Astrocyte (in vitro differentiated cells and primary cell): Measurements from ENCODE around the gene ZNF223. TPM values are rescaled to one million over a fixed set of nuclear protein-coding genes. Genes with fewer than 3 reads are reported as not detected.
A peak's percentile ranks its signal among the peaks of the same experiment; 100 is the strongest.

ENCODE experiments used
- DNase-seq: peaks from one replicate; pipeline ENCODE4 v3.0.0-alpha.2; 2010; ENCODE audit warnings: low read depth
- FAIRE-seq: peaks from 2 replicates; lab custom pipeline; 2011; peaks lifted over from hg19 to GRCh38; lab: Jason Lieb, UNC
- H2AFZ ChIP-seq: 2 replicates; pipeline ENCODE4 v1.6.0; 2012; ENCODE audit warnings: low read depth, low read length, inconsistent platforms
- H3K27ac ChIP-seq: 2 replicates; pipeline ENCODE4 v1.5.1; 2011; ENCODE audit warnings: low read depth, low read length, inconsistent platforms
- H3K27me3 ChIP-seq: 2 replicates; pipeline ENCODE4 v1.6.0; 2011; ENCODE audit warnings: low read length, inconsistent platforms; ENCODE audit not compliant: insufficient read depth
- H3K36me3 ChIP-seq: 2 replicates; pipeline ENCODE4 v1.5.1; 2011; ENCODE audit warnings: low read length, inconsistent platforms; ENCODE audit not compliant: insufficient read depth
- H3K4me1 ChIP-seq: 2 replicates; pipeline ENCODE4 v1.5.1; 2011; ENCODE audit warnings: low read length, inconsistent platforms; ENCODE audit not compliant: insufficient read depth
- H3K4me2 ChIP-seq: 2 replicates; pipeline ENCODE4 v1.6.0; 2012; ENCODE audit warnings: low read length, inconsistent platforms
- H3K4me3 ChIP-seq: 2 replicates; pipeline ENCODE4 v1.5.1; 2011; ENCODE audit warnings: low read depth, mild to moderate bottlenecking, low read length, inconsistent platforms; ENCODE audit not compliant: insufficient read depth
- H3K79me2 ChIP-seq: 2 replicates; pipeline ENCODE4 v1.6.0; 2012; ENCODE audit warnings: mild to moderate bottlenecking, low read length, inconsistent platforms; ENCODE audit not compliant: insufficient read depth
- H3K9ac ChIP-seq: 2 replicates; pipeline ENCODE4 v1.6.0; 2012; ENCODE audit warnings: mild to moderate bottlenecking, low read length, inconsistent platforms
- H3K9me3 ChIP-seq: 2 replicates; pipeline ENCODE4 v1.5.1; 2012; ENCODE audit warnings: low read depth, mild to moderate bottlenecking, low read length, inconsistent platforms; ENCODE audit not compliant: insufficient read depth
- H4K20me1 ChIP-seq: 2 replicates; pipeline ENCODE4 v1.6.0; 2012; ENCODE audit warnings: low read length, inconsistent platforms; ENCODE audit not compliant: insufficient read depth
- H3K27ac Mint-ChIP-seq: one replicate; pipeline ENCODE4 v1.8.0; 2021; ENCODE audit warnings: mild to moderate bottlenecking, mixed read lengths; ENCODE audit not compliant: unreplicated experiment
- H3K27me3 Mint-ChIP-seq: one replicate; pipeline ENCODE4 v1.8.0; 2021; ENCODE audit warnings: low read depth, mixed read lengths; ENCODE audit not compliant: unreplicated experiment
- H3K36me3 Mint-ChIP-seq: one replicate; pipeline ENCODE4 v1.8.0; 2021; ENCODE audit warnings: low read depth, mixed read lengths; ENCODE audit not compliant: unreplicated experiment
- H3K4me1 Mint-ChIP-seq: one replicate; pipeline ENCODE4 v1.8.0; 2021; ENCODE audit warnings: low read depth, mixed read lengths; ENCODE audit not compliant: unreplicated experiment
- H3K4me3 Mint-ChIP-seq: one replicate; pipeline ENCODE4 v1.8.0; 2021; ENCODE audit warnings: mild to moderate bottlenecking, moderate library complexity, mixed read lengths; ENCODE audit not compliant: unreplicated experiment
- H3K9me3 Mint-ChIP-seq: one replicate; pipeline ENCODE4 v1.8.0; 2021; ENCODE audit warnings: mild to moderate bottlenecking, mixed read lengths; ENCODE audit not compliant: unreplicated experiment
- EZH2 ChIP-seq: IDR thresholded peaks from 2 replicates; pipeline ENCODE4 v1.6.1; 2012; ENCODE audit warnings: mild to moderate bottlenecking, low read length, inconsistent platforms; ENCODE audit not compliant: insufficient read depth
- total RNA-seq: library from RNA; stranded (reverse); gene quantifications from 2 replicates; pipeline ENCODE4 v1.2.1, GENCODE V29; 2021
- TF ChIP-seq, protein P1 (sequence below): IDR thresholded peaks from 2 replicates; pipeline ENCODE4 v1.5.1; 2011; ENCODE audit warnings: low read depth, mild to moderate bottlenecking, inconsistent platforms, low read length, moderate library complexity; ENCODE audit not compliant: insufficient read depth

Gene ZNF223
- total RNA-seq, 1 donor from 2014 or later, result 4.1 TPM

DNA sequence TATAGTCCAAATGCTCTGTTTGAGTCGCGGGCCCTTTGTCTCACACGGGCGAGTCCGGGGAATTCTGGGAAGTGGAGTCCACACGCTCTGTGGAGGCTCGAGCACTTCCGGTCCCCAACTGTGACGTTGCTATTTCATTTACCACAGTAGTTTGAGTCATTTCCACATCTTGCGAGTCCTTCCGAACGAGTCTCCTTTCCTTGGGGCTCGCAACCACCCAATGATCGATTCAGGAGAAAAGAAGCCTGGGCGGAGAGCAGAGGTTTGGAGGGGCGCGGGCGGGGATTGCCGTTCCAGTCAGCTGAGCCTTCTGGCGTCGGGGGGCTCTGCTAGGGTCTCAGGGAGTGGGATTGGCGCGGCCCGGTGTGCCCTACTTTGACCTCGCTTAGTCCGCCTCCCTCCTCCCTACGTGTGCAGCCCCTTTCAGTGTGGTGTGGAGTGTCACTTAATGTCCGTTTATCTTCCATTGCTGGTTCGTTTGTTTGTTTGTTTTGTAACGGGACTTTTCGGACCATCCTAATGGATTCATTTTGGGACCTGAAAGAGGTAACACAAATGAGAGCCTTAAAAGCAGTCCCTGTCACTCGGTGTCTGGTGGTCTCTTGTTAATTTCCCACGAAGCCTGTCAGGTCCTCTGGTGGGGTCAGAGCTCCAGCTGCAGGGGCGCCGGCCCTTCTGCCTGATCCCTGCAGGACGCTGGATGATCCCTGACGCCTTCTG lies 26.5 kb upstream of the ZNF223 start, which contains the start of gene ZNF222:
Gene ZNF222, plus strand, starts transcription at position 163 of the 720 bp plus-strand sequence. Its CDS starts 58 bp downstream, at position 221.
- H3K4me3 Mint-ChIP-seq, result peak within 1 kb of the TSS; percentile 99
- Histone ChIP-seq H3K79me2 (peaks cover 9% of the 10 kb centered on the region), H3K27ac (peak within 1 kb of the TSS; percentile 54), H3K4me3 (peak within 1 kb of the TSS; percentile 86), H3K36me3 (peaks cover 31% of the 10 kb centered on the region), H2AFZ (peak within 1 kb of the TSS; percentile 92), H3K9ac (peak within 1 kb of the TSS; percentile 84), H3K4me2 (peak within 1 kb of the TSS; percentile 86), H4K20me1 (no peaks in the 10 kb centered on the region), H3K27me3 (peaks cover 2% of the 10 kb centered on the region), H3K4me1 (peaks cover 4% of the 10 kb centered on the region), H3K9me3 (peaks cover 3% of the 10 kb centered on the region)
- H3K36me3 Mint-ChIP-seq, result peaks cover 28% of the 10 kb centered on the region
- peak within 1 kb of the TSS; percentile 94 for H3K27ac Mint-ChIP-seq
- peaks cover 10% of the 10 kb centered on the region for H3K9me3 Mint-ChIP-seq
- peaks cover 13% of the 10 kb centered on the region for H3K27me3 Mint-ChIP-seq
- FAIRE-seq, result no peak
- no peak for TF ChIP-seq EZH2
- TF ChIP-seq, protein P1, sequence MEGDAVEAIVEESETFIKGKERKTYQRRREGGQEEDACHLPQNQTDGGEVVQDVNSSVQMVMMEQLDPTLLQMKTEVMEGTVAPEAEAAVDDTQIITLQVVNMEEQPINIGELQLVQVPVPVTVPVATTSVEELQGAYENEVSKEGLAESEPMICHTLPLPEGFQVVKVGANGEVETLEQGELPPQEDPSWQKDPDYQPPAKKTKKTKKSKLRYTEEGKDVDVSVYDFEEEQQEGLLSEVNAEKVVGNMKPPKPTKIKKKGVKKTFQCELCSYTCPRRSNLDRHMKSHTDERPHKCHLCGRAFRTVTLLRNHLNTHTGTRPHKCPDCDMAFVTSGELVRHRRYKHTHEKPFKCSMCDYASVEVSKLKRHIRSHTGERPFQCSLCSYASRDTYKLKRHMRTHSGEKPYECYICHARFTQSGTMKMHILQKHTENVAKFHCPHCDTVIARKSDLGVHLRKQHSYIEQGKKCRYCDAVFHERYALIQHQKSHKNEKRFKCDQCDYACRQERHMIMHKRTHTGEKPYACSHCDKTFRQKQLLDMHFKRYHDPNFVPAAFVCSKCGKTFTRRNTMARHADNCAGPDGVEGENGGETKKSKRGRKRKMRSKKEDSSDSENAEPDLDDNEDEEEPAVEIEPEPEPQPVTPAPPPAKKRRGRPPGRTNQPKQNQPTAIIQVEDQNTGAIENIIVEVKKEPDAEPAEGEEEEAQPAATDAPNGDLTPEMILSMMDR, result no peak
- H3K4me1 Mint-ChIP-seq, result peaks cover 3% of the 10 kb centered on the region
- peak; percentile 92 for DNase-seq

DNA sequence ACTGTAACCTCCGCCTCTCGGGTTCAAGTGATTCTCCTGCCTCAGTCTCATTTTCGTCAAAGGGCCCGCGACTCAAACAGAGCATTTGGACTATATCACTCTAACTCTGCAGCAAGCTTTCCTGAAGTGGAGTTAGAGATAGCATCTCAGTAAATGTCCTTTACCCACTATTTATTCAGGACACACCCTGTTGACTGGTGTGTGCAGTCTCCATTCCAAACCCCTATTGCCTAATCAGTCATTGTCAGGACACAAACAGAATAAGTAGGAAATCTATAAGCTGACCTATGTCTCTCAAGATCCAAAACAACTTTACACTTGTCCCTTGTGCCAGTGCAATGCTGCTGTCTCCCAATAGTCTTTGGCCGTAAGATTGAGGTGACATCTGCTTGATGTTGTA lies 25.2 kb upstream of the ZNF223 start:
- peaks cover 4% of the 10 kb centered on the region for H3K4me1 ChIP-seq
- peaks cover 38% of the 10 kb centered on the region for H3K36me3 Mint-ChIP-seq
- H3K4me1 Mint-ChIP-seq, result peaks cover 3% of the 10 kb centered on the region
- H3K36me3 ChIP-seq, result peaks cover 38% of the 10 kb centered on the region
- H4K20me1 ChIP-seq, result no peaks in the 10 kb centered on the region
- H3K9me3 Mint-ChIP-seq, result peaks cover 20% of the 10 kb centered on the region
- no peak overlapping the region for H2AFZ ChIP-seq
- no peaks in the 10 kb centered on the region for H3K27me3 ChIP-seq
- no peak for DNase-seq
- H3K27ac ChIP-seq, result no peak overlapping the region
- peaks cover 9% of the 10 kb centered on the region for H3K79me2 ChIP-seq
- H3K9me3 ChIP-seq, result peaks cover 14% of the 10 kb centered on the region
- no peak for FAIRE-seq
- no peak for TF ChIP-seq EZH2
- TF ChIP-seq, protein P1, result no peak
- peaks cover 2% of the 10 kb centered on the region for H3K27me3 Mint-ChIP-seq
- H3K9ac ChIP-seq, result no peak overlapping the region
- H3K27ac Mint-ChIP-seq, result no peak overlapping the region
- no peak overlapping the region for H3K4me3 ChIP-seq
- no peak overlapping the region for H3K4me2 ChIP-seq
- peak overlapping the region; percentile 29 for H3K4me3 Mint-ChIP-seq

DNA sequence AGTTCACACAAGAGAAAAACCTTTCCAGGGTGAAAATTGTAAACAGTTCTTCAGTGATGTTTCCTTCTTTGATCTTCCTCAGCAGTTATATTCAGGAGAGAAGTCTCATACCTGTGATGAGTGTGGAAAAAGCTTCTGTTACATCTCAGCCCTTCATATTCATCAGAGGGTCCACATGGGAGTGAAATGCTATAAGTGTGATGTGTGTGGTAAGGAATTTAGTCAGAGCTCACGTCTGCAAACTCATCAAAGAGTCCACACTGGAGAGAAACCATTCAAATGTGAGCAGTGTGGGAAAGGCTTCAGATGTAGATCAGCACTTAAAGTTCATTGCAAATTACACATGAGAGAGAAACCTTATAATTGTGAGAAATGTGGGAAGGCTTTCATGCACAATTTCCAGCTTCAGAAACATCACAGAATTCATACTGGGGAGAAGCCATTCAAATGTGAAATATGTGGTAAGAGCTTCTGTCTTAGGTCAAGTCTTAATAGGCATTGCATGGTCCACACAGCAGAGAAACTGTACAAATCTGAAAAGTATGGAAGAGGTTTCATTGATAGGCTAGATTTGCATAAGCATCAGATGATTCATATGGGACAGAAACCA lies 19.7 kb upstream of the ZNF223 start:
- Mint-ChIP-seq H3K27me3 (no peaks in the 10 kb centered on the region), H3K4me1 (no peaks in the 10 kb centered on the region), H3K27ac (no peak overlapping the region), H3K4me3 (no peak overlapping the region), H3K36me3 (peaks cover 56% of the 10 kb centered on the region), H3K9me3 (peaks cover 45% of the 10 kb centered on the region)
- H3K27ac ChIP-seq, result no peak overlapping the region
- no peaks in the 10 kb centered on the region for H4K20me1 ChIP-seq
- no peaks in the 10 kb centered on the region for H3K79me2 ChIP-seq
- H3K36me3 ChIP-seq, result peaks cover 49% of the 10 kb centered on the region
- H3K9ac ChIP-seq, result no peak overlapping the region
- H3K27me3 ChIP-seq, result no peaks in the 10 kb centered on the region
- TF ChIP-seq EZH2, result no peak
- TF ChIP-seq, protein P1, result no peak
- no peaks in the 10 kb centered on the region for H3K4me1 ChIP-seq
- peaks cover 44% of the 10 kb centered on the region for H3K9me3 ChIP-seq
- no peak for FAIRE-seq
- H3K4me3 ChIP-seq, result no peak overlapping the region
- H3K4me2 ChIP-seq, result no peak overlapping the region
- H2AFZ ChIP-seq, result no peak overlapping the region
- no peak for DNase-seq
